ENCODE data around the gene MAPK8. TPM values are rescaled to one million over a fixed set of nuclear protein-coding genes. Genes with fewer than 3 reads are reported as not detected.

Gene MAPK8
- total and polyA plus RNA-seq, 4 donors = 9.1 to 142 (median 24.2) TPM

DNA sequence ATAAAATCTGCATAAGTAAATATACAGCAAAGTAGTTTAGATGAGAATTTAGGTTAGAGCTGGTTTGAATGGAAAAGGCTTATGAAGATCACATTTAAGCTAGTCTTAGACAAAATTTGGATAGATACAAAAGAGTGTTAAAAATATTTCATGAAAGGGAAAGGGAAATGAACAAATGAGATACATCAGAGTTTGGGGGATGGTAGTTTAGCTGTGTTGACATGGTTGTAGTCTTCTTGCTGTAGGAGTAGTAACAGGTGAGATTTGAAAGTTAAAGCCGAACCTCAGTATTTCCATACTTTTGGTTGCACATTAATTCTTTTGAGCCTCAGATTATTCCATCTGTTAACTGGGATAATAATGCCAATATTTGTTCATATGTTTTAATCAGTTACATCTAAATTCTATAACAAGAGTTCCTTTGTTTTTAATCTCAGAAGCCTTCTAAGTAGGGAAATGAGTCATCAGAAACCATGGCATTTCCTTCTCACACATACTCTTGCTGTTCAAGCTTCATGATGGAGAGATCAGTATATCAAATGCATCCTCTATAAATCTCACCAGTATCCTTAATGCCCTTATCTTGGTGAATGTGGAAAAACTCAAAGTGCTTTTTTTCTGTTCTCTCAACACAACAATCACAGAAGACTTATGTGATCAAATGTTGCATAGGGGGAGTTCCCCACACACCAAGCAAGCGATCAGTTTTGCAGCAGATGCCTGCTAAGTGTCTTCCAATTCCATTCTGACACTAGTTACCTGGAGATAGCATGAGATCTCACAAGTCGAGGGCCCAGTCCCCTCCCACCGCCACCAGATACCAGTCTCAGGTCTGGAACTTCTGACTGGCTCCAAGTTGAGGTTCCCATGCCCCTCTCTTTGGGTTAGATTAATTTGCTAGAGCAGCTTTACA, 84.7 kb downstream of the MAPK8 start:
- no peaks in the 10 kb centered on the region for H3K36me3 ChIP-seq (ENCODE audit: control insufficient read depth in 4 of 4, insufficient read depth in 4 of 4, low read length in 4 of 4)
- 77 to 82% methylated on average over 4 of the region's 4 CpGs for WGBS, 2 donors
- ATAC-seq (ENCODE audit: insufficient read depth, low FRiP score) (no peak), DNase-seq (no peak)
- H3K27me3 ChIP-seq (ENCODE audit: control insufficient read depth in 3 of 3, insufficient read depth in 3 of 3, low read length in 2 of 3) = no peaks in the 10 kb centered on the region
- no peak overlapping the region for H3K27ac ChIP-seq (ENCODE audit: low read depth in 1 of 2, low read length in 1 of 2)
- H3K9ac ChIP-seq (ENCODE audit: insufficient read depth in 1 of 2, low read length in 2 of 2) = no peak overlapping the region
- H3K9me3 ChIP-seq (ENCODE audit: control insufficient read depth in 4 of 4, insufficient read depth in 3 of 4, low read length in 3 of 4) = no peaks in the 10 kb centered on the region
- H3K4me3 ChIP-seq = no peak overlapping the region
- TF ChIP-seq, protein P1, sequence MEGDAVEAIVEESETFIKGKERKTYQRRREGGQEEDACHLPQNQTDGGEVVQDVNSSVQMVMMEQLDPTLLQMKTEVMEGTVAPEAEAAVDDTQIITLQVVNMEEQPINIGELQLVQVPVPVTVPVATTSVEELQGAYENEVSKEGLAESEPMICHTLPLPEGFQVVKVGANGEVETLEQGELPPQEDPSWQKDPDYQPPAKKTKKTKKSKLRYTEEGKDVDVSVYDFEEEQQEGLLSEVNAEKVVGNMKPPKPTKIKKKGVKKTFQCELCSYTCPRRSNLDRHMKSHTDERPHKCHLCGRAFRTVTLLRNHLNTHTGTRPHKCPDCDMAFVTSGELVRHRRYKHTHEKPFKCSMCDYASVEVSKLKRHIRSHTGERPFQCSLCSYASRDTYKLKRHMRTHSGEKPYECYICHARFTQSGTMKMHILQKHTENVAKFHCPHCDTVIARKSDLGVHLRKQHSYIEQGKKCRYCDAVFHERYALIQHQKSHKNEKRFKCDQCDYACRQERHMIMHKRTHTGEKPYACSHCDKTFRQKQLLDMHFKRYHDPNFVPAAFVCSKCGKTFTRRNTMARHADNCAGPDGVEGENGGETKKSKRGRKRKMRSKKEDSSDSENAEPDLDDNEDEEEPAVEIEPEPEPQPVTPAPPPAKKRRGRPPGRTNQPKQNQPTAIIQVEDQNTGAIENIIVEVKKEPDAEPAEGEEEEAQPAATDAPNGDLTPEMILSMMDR (IDR thresholded peaks at IDR 0.05; ENCODE audit: control extremely low read depth, extremely low read depth) = no peak
- H3K4me1 ChIP-seq (ENCODE audit: control insufficient read depth in 5 of 5, insufficient read depth in 5 of 5, low read length in 5 of 5) = peaks cover 0 to 21% (median 0%) of the 10 kb centered on the region in 5 donors

GRCh38 chr10:48391994-48392393, 85.5 kb downstream of the MAPK8 start:
- Histone ChIP-seq H3K9ac (ENCODE audit: insufficient read depth in 1 of 2, low read length in 2 of 2) (no peak overlapping the region), H3K27me3 (ENCODE audit: control insufficient read depth in 3 of 3, insufficient read depth in 3 of 3, low read length in 2 of 3) (no peaks in the 10 kb centered on the region), H3K36me3 (ENCODE audit: control insufficient read depth in 4 of 4, insufficient read depth in 4 of 4, low read length in 4 of 4) (no peaks in the 10 kb centered on the region), H3K27ac (ENCODE audit: low read depth in 1 of 2, low read length in 1 of 2) (no peak overlapping the region), H3K4me3 (no peak overlapping the region), H3K4me1 (ENCODE audit: control insufficient read depth in 5 of 5, insufficient read depth in 5 of 5, low read length in 5 of 5) (peaks cover 0 to 21% (median 0%) of the 10 kb centered on the region in 5 donors), H3K9me3 (ENCODE audit: control insufficient read depth in 4 of 4, insufficient read depth in 3 of 4, low read length in 3 of 4) (no peaks in the 10 kb centered on the region)
- TF ChIP-seq, protein P1 (IDR thresholded peaks at IDR 0.05; ENCODE audit: control extremely low read depth, extremely low read depth) = no peak
- 85 to 92% methylated on average over 3 of the region's 3 CpGs for WGBS, 2 donors
- DNase-seq = no peak
- no peak for ATAC-seq (ENCODE audit: insufficient read depth, low FRiP score)

DNA sequence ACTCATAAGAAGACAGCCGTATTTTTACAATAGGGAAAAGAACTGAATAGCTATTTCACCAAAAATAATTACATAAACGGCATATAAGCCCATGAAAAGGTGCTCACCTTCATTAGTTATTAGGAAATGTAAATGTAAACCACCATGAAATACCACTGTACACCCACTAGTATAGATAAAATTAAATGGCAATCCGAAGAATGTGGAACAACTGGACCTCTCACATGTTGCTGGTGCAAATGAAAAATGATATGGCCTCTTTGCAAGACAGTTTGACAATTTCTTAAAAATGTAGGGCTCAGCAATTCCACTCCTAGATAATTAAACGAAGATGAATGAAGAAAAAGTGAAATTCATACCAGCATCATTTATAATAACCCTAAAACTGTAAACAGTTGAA, 91.8 kb downstream of the MAPK8 start:
- 79 to 83% methylated on average over 4 of the region's 4 CpGs for WGBS, 2 donors
- TF ChIP-seq, protein P1 (IDR thresholded peaks at IDR 0.05; ENCODE audit: control extremely low read depth, extremely low read depth) = no peak
- H3K4me1 ChIP-seq (ENCODE audit: control insufficient read depth in 5 of 5, insufficient read depth in 5 of 5, low read length in 5 of 5) = peaks cover 0 to 14% (median 9%) of the 10 kb centered on the region in 5 donors
- ATAC-seq (ENCODE audit: insufficient read depth, low FRiP score) = no peak
- no peaks in the 10 kb centered on the region for H3K27me3 ChIP-seq (ENCODE audit: control insufficient read depth in 3 of 3, insufficient read depth in 3 of 3, low read length in 2 of 3)
- no peaks in the 10 kb centered on the region for H3K36me3 ChIP-seq (ENCODE audit: control insufficient read depth in 4 of 4, insufficient read depth in 4 of 4, low read length in 4 of 4)
- DNase-seq = no peak
- no peak overlapping the region for H3K9ac ChIP-seq (ENCODE audit: insufficient read depth in 1 of 2, low read length in 2 of 2)
- H3K4me3 ChIP-seq = no peak overlapping the region
- H3K27ac ChIP-seq (ENCODE audit: low read depth in 1 of 2, low read length in 1 of 2) = no peak overlapping the region
- no peaks in the 10 kb centered on the region for H3K9me3 ChIP-seq (ENCODE audit: control insufficient read depth in 4 of 4, insufficient read depth in 3 of 4, low read length in 3 of 4)
